Fibroblast of the aortic adventitia (primary cell): ENCODE measurements around the gene IL37. TPM values are rescaled to one million over a fixed set of nuclear protein-coding genes. Genes with fewer than 3 reads are reported as not detected.

Experiments used
- DNase-seq: peaks from one replicate; pipeline ENCODE4 v3.0.0-alpha.2; 2010; ENCODE audit warnings: low read depth
- H3K4me3 ChIP-seq: 2 replicates; pipeline ENCODE4 v1.5.1; 2011; ENCODE audit warnings: low read depth, mild to moderate bottlenecking, control low read depth, low read length, moderate library complexity
- total RNA-seq: library from RNA; depleted of rRNA; stranded (reverse); fragments of >200 nt; gene quantifications from 2 replicates; pipeline ENCODE4 v1.2.3, GENCODE V29; 2012; ENCODE audit warnings: low replicate concordance
- TF ChIP-seq, protein P1 (sequence below): IDR thresholded peaks from 2 replicates; pipeline ENCODE4 v1.5.1; 2011; ENCODE audit warnings: mild to moderate bottlenecking, low read length, control low read depth, inconsistent platforms; ENCODE audit not compliant: insufficient read depth

IL37 gene
- total RNA-seq, 1 donor, result not detected

DNA sequence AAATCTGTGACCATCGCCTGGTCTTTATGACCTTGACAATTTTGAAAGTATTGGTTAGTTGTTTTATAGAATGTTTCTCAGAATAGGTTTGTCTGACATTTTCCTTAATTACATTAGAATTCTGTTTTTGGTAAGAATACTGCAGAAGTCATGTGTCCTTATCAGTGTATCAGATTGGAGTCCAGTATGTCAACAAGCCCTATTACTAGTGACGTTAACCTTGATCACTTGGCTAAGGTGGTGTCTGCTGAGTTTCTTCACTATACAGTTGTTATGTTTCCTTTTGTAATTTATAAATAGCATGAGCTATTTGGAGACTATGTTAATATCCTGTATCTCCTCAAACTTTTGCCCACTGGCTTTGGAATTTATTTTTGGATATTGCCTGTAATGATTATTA, 56.1 kb downstream of the IL37 start:
- no peak overlapping the region for H3K4me3 ChIP-seq
- TF ChIP-seq, protein P1, sequence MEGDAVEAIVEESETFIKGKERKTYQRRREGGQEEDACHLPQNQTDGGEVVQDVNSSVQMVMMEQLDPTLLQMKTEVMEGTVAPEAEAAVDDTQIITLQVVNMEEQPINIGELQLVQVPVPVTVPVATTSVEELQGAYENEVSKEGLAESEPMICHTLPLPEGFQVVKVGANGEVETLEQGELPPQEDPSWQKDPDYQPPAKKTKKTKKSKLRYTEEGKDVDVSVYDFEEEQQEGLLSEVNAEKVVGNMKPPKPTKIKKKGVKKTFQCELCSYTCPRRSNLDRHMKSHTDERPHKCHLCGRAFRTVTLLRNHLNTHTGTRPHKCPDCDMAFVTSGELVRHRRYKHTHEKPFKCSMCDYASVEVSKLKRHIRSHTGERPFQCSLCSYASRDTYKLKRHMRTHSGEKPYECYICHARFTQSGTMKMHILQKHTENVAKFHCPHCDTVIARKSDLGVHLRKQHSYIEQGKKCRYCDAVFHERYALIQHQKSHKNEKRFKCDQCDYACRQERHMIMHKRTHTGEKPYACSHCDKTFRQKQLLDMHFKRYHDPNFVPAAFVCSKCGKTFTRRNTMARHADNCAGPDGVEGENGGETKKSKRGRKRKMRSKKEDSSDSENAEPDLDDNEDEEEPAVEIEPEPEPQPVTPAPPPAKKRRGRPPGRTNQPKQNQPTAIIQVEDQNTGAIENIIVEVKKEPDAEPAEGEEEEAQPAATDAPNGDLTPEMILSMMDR, result no peak
- DNase-seq, result no peak

Other genes with a start within 250 kb of the IL37 start
- not detected in 2 replicates for gene NT5DC4, start 190.1 kb upstream of the IL37 start, total RNA-seq
- 2.7 and 26.4 TPM in 2 replicates for gene CKAP2L, start 146.6 kb upstream of the IL37 start, total RNA-seq
- gene IL1A, start 126.7 kb upstream of the IL37 start, total RNA-seq, result 0.90 TPM in 1 of 2 replicates, not detected in the other
- gene IL1B, start 74.4 kb upstream of the IL37 start, total RNA-seq, result 2.4 TPM in 1 of 2 replicates, not detected in the other
- not detected in 2 replicates for gene IL36G, start 66.8 kb downstream of the IL37 start, total RNA-seq
- gene IL36A, start 94.3 kb downstream of the IL37 start, total RNA-seq, result 2.0 TPM in 1 of 2 replicates, not detected in the other
- not detected in 2 replicates for gene IL36B, start 141.7 kb downstream of the IL37 start, total RNA-seq
- not detected in 2 replicates for gene IL36RN, start 148.0 kb downstream of the IL37 start, total RNA-seq
- not detected in 2 replicates for gene IL1F10, start 156.8 kb downstream of the IL37 start, total RNA-seq
- 1.1 TPM in 1 of 2 replicates, not detected in the other for gene IL1RN, start 216.4 kb downstream of the IL37 start, total RNA-seq